HG03439 (cell line): ENCODE results near the gene SKAP1.

Experiments used
- ATAC-seq: cut with Tn5 transposase; IDR thresholded peaks from one replicate; pipeline ENCODE4 v1.9.1; 2021; ENCODE audit warnings: mild to moderate bottlenecking, moderate library complexity; ENCODE audit not compliant: unreplicated experiment

SKAP1 gene

DNA sequence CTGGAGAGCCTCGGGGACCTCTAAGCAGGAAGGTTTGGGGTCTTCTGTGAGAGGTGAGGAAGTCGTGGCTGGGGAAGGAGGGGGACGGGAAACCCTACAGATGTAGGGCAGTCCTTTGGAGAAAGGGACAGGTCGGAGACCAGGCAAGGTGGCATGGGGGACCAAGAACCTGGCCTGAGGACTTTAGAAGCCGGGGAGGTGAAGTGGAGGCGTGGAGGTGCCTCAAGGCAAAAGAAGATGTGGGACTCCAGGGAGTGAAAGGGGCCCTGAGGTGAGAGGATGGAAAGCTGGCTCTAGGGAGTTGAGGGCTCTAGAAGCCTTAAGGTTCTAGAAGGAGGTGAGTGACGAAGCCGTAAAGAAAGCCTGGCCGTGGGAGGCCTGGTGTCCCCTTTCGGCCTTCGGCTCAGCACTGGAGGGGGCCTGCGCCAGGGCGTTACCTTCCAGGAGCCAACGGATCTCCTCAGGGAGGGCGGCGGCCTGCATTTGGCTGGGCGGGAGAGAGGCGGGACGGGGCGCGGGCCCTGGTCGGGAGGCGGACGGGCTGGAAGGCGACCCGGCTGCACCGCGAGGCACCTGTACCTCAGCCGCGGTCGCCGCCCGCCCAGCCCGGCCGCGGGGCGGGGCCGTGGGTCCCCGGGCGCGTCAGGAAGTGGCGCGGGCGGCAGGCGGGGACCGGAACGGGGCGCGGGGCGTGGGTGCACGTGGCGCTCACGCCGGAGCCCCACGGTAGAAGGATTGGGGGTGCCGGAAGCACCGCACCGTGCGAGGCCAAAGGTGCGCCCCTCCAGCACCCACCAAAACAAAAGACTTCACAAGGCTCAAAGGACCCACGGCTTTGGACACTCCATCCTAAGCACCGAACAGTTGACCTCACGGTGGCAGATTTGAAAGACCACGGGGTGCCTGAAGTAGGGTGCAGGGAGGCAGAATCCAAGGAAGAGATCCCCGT is at the start of gene SKAP1:
Gene SKAP1 (minus strand): TSS at position 577 of the 949 bp plus-strand sequence.
- ATAC-seq, result no peak

DNA sequence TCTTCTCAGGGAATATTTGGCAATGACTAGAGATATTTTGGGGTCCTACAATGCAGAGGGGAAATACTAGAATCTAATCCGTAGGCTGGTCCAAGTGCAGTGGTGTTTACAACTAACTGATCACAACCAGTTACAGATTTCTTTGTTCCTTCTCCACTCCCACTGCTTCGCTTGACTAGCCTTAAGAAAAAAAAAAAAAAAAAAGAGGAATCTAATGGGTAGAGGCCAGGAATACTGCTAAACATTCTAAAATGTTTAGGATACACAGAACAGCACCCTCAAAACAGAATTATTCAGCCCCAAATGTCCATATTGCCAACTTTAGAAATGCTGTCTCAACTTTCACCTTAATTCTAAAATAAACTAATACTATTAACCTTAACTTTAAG is 49.0 kb upstream of the SKAP1 start:
- no peak for ATAC-seq

DNA sequence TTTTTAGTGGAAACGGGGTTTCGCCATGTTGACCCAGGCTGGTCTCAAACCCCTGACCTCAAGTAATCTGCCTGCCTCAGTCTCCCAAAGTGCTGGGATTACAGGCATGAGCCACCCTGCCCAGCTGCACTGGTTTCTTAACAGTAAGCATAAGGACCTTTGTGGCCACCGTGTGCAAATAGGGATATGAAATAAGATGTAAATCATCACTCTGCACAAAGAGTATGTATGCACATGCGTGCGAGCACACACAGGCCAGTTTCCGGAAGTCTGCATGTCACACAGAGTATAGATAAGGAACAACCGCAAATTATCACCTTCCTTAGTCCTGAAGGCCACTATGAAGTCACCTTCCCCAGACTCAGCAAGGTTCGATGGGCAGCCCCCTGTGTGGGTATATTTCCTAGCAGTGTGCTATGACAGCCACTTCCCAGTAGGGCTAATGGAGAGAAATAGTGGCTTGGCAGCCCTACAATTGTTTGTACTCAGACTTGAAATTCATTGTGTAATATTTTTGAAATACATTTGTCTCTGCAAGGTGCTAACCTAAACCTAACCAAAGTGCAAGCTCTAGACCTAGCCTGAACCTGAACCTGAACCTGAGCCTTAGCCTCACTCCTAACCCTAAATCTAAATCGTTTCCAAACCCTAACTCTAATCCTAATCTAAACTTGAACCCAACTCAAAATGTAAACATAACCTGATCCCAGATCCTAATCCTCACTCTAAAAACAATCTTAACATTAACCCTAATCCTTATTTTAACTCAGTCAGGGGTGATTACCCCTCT is 48.4 kb upstream of the SKAP1 start:
- peak; percentile 66 for ATAC-seq

DNA sequence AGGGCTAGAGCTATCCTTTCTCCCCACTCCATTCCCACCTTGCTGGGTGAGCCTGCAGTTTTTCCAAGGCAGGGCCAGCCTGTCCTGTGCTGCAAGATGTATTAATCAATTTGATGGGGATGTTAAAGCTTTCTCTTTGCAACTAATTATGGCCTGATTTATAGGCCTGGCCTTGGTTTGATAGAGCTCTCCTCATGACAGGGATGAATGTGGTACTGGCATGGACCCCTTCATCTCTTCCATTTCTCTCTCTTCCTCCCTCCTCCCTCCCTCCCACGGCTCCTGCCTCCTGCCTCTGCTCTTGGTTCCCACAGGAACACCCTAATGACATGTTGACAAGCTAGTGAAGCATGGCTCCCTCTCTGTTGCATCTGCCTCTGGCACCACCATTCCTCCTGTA is 47.2 kb upstream of the SKAP1 start:
- no peak for ATAC-seq

DNA sequence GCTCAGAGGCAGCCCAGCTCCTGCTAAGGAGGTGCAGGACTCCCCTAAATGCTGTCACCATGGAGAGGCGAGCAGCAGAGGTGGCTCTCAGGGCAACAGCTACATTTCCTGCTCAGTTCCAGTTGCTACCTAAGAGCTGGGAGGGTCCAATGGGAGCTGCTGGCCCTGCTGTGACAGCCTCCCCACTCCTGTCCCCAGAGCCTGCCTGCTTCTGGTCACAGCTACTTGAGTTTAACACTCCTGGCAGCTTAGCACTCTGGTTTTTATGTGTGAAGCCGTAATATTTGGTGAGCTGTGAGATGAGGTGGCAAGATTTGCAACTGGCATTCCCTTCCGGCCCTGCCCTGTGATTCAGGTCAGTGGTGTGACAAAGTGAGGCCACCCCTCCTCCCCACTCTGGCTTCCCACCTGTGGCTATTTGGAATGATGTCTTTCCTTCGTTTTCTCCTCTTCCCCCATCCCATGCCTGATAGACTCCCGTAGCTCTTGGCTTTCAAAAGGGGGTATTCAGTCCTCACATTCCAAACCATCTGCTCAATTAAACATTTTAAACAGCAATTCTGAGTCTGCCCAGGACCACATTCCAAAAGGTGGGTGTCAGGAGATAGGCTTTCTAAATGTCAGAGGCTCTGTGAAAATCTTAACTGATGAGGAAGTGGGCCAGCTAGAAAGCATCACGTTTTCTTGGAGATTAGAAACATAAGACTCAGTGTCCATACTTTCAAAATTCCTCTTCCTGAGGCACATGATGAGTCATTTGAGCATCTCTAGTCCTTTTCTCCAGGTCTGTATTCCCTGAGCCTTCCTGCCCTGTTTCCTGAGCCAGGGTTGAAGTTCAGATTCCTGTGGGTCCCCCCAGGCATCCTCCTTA is 42.6 kb upstream of the SKAP1 start:
- no peak for ATAC-seq

DNA sequence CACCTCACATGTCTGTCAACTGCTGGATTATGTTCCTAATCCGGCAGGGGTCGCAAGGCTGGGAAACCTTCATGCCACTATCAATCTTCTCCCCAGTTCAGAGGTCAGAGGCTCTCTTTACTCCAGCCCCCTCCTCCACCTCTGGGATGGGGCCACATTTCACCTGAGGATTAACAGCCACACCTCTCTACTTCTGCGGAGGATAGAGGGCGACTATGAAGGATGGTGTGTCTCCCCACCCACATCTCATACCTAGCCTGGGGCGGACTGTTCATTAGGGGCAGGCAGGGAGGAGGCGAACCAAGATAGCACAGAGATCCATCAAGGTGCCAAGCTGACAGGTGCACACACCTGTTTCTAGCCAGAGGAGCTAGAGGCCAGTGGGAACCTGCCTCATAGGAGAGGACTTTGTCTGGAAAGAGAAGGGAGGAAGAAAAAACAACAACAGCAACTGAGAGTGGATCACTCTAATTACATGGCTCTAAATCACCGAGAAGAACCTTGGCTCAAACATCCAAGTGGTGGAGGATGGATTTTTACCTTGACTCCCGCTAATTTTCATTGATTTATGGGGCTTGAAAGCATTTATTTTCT is 41.9 kb upstream of the SKAP1 start:
- no peak for ATAC-seq

DNA sequence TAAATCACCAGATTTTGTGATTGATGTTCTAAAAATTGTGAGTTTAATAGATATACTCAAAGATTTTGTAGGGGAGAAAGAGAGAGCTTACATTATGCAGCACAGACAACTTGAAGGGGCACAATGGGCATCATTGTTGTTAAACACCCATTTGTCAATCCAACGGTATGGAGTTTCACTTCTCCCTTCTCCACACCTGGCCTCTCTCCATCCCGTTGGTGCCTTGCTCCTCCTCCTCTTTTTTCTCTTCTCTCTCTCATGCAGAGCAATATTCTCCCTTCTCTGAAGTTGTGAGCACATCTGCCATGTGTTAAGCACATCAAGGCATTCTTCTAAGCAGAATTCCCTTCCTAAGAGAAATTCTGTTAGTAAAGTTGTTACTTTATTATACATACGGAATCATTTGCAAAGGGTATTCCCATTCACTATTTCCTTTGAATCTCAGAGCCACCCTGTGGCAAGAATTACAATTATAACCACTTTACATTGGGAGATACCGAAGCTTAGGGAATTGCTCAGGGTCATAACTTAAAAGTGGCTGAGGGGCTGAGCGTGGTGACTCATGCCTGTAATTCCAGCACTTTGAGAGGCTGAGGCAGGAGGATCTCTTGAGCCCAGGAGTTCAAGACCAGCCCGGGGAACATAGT is 40.5 kb upstream of the SKAP1 start:
- no peak for ATAC-seq

DNA sequence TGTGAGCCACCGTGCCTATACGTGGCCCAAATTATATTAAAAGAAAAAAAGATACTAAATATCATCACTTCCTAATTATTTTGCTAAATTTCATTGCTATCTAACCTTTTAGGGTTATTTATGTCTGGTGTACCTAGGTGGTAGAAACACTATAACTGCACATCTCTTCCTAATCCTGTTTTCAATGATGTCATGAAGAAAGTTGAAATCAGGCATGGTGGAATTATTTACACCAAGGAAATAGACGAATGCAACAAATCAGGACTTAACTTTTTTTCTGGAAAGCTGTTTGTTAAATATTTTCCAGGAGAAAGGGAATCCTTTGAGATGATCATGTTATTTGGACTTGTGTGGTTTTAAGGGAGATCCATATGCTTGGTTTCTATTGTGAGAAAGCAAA is 39.2 kb upstream of the SKAP1 start:
- ATAC-seq, result no peak

DNA sequence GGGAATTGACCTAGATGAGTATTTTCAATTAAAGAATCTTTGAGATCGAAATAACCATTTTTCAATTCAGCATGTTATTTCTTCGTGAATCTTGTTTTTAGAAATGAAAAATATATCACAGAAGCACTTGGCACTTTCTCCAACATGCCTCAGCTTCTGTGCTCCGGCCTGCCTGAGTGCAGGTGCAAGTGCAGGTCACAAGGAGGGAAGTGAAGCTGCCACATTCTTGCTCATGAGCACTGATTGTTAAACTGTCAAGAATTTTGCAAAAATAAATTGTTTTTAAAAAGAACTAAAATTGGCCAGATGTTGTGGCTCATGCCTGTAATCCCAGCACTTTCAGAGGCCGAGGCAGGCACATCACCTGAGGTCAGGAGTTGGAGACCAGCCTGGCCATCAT is 38.3 kb upstream of the SKAP1 start:
- no peak for ATAC-seq

DNA sequence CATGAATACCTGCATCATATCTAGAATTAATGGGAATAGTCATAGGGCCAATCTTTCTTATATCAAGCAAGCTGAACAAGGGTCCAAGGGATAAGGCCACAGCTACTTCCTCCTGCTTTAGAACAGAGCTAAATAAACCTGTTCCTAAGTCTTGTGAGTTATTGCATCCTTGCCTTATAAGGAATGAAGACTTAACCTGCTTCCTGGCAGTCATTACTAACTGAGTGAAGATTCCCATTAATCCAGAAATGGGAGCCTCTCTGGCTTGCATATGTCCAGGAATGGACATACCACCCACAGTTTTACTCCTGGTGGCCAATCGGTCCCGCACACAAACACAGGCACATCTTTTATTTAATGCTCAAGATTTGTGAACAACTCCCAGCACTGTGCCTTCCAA is 35.9 kb upstream of the SKAP1 start:
- no peak for ATAC-seq

DNA sequence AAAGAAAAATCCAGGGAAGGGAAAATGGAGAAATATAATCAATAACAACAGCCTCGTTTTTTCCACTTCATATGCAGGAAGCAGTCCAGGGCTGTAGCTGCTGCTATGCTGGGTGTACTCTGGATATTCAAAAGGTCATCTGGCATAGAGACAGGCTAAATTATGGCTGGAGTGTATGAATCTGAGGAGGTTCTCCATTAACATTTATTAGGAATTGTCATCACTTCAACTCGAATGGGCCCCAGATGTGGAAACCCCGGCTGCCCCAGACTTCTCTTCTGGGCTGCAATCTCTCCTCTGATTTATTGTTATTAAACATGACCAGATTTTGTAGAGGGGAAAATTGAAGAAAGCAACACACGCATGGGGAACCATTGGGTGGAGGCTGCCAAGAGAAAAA is 33.5 kb upstream of the SKAP1 start:
- ATAC-seq, result no peak

DNA sequence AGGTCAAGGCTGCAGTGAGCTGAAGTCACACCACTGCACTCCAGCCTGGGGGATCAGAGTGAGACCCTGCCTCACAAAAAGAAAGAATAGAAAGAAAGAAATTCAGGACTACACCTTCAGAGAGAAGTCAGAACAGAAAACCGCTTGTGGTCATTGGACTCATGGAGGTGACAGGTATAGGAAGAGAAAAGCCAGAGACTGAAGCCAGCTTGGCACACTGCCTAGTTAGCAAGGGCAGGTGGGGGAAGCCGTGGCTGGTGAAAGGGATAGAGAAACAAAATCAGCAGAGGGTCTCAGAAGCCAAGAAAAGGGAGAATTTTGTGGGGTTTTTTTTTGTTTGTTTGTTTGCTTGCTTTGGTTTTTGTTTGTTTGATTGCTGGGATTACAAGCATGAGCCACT is 32.9 kb upstream of the SKAP1 start:
- ATAC-seq, result no peak

DNA sequence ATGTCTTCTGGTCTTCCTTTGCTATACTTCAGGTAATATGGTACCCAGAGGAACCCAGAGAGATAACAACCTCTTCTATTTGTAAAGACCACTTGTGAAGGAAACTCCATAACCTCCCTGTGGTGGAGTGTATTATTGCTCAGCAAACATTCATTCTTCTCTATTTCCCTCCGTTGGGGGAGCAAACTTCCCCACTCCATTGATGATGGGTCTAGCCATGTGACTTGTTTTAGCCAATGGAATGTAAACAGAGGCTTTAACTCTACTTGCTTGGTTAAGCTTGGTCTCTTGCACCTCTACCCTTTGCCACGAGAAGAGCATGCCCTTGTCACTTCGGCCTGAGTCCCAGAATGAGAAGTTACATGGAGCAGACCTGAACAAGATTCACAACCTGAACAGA is 30.0 kb upstream of the SKAP1 start:
- no peak for ATAC-seq

DNA sequence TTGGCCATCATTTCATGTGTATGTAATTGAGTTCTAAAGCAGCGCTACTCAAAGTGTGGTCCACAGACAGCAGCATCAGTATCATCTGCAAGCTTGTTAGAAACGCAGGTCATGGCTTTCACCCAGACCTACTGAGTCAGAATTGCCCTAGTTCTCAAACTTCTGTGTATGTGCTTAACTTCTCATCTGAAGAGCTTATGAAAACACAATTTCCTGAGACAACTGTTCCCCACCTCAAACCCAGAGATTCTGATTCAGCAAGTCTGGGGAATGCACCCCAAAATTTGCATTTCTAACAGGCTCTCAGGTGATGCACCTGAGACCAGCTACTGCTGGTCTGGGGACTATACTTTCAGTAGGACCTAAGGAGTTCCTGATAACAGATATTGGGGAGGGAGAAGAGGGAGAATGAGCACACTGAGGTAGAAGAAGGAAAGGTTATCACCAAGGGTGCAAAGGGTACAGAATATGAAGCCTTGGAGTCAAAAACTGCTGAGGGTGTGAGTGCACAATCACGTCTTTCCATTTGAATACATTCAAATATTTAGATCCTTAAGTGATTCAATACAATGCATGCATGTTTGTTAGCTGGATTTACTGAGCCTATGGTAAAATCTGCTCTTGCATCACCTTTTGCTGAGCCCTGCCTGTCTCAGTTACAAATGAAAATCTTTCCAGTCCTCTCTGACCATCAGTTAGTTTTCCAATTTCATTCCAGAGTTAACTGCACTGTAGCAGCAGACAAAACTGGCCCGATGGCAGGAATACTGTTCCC is 29.2 kb upstream of the SKAP1 start:
- no peak for ATAC-seq

DNA sequence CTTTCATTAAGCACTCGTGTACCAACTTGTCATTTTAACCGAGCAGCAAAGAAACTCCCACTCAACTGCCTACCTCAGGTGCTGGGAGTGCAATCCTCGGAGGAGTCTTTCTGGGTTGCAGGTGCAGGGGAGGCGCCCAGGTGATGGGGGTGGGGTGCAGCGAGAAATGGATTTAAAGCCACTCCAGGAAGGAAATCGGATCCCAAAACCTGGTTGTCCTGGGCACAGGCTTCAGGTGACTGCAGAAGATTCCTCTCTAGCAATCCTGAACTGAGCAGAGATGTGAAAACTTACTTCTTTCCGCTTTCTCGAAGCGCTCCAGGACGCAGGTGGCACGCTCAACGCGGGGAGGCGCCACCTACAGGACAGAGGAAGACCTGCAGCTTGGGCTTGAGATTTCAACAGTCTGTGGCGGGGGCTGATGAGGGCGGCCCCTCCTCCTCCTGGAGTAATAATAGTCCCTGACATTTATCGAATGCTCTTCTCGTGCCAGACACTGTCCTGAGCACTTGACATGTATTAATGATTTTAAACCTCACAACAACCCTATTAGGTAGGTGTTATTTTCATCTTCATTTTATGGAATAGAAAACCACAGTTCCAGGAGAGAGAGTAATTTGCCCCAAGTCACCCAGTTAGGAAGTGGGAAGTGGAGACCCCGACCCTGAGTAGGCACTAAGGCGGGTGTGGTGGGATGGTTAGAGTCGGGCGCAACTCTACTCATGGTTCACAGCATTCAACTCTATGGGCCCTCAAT is 27.2 kb upstream of the SKAP1 start:
- ATAC-seq, result no peak

DNA sequence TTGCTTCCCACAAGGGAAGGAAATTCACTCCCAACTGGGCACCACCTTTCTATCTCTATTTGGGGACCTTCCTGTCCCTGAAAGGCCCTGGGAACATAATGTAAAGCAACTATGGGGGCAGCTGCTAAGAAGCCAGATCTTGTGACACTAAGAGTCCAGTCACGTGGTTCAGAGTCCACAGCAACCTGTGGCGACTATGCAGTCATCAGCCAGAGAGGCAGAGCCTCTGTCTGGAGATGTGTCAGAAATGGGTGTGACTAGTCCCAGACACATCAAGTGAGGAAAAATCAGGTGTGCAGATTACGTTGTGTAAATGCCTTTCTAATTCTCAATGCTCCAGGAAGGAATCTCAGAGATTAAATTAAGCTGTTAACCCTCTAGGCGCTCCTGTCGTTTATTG is 26.6 kb upstream of the SKAP1 start:
- no peak for ATAC-seq

DNA sequence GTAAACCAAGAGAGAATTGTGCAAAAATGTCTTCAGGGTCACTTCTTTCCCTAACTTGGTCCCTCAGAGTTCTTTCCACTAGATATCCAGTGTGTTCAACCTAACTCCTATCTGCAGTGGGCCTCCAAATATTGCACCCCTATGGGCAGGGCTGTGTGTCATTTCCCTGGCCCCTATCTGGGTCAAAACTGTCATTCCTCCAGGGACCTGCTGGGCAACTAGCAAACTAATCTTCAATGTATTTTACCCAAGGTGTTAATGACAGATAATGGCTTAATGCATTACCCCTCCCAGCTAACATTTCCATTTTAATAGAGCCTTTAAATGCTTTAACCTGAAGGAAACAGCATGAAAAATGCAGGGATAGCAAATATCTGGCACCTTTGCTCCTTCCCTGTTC is 25.8 kb upstream of the SKAP1 start:
- no peak for ATAC-seq

DNA sequence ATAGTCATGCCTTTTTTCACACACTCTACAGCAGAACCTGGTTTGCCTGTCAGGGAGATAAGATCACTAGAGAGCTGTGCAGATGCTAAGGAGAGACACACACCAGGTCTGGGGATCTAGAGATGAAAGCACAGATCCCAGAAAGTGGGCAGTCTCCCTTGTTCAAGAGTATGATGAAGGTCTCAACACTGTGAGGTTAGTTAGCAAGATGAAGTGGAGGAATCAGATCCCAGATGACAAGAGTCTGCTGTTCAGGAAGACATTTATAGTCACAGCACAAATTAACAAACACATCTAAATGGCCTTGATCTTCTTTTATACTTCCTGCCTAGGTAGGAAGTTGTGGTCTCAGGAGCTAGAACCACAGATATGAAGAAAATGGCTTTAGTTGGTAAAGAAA is 23.4 kb upstream of the SKAP1 start:
- no peak for ATAC-seq

DNA sequence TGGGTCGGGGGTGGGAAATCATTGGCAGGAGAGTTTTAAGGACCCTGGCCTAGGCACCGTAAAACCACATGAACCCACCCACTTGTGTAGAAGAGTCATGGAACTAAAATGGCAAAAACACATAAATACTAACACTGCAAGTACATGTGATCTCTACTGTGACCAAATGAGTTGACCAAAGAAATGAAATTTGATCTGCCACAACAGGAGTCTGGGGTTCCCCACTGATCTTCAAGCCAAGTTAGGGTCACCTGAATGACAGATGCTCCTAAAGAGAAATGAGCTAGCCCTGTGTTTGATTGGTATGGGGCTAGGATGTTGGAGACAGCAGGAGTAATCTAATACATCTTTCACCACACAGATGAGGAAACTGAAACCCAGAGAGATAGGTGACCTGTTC is 21.5 kb upstream of the SKAP1 start:
- ATAC-seq, result no peak
